Measurements from ENCODE around the gene DHRS7.

The DHRS7 gene

DNA sequence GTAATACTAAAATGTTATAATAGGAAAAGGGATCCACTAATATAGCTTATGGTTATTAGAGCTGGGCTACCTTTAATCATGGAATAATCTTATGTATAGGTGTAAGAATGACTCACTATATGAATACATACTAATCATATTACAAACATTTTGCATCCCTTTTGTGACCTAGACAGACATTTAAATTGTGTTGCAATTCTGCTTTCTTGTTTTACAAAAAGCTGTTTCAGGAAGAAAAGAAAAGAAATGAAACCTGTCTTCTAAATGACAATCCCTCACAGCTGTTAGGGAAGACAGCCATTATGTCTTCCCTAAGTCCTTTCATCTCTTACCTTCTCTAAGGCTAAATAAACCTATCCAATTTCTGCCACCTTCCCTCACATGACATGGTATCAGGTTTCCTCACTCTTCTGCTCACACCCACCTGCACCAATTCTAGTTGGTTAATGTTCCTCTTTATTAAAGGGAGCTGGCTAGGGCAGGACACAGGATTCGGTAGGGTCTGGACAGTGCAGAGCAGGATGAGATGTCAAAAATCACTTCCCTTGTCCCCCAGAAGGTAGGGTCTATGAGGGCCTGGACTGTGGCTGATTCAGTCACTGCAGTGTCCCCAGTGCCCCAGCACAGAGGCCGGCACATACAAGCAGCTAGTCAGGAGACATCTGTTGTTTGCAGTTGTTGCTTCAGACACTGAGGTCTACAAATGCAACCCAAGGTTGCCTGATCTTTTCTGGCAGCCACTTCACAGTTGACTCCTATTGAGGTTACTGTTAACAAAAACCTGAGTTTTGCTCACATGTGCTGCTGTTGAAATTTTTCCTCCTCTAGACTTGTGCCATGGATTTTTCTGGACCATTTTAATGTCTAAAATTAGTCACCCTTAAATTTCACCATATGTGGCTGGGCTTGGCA is 3.7 kb downstream of the DHRS7 start:
- H3K27me3 ChIP-seq: no peaks in the 10 kb centered on the region
- H3K36me3 ChIP-seq: no peaks in the 10 kb centered on the region
- no peak for TF ChIP-seq CTCF (IDR thresholded peaks at IDR 0.05; ENCODE audit: low read depth, low read length)
- no peaks in the 10 kb centered on the region for H3K9me3 ChIP-seq
- no peak overlapping the region for H3K4me3 ChIP-seq (ENCODE audit: low read depth, low read length)
- no peaks in the 10 kb centered on the region; the same call in 1 of the 2 replicates for H3K4me1 ChIP-seq
- no peak for DNase-seq

GRCh38 chr14:60160422-60160821 is 4.8 kb downstream of the DHRS7 start:
- H3K27me3 ChIP-seq: no peaks in the 10 kb centered on the region
- no peak for TF ChIP-seq CTCF (IDR thresholded peaks at IDR 0.05; ENCODE audit: low read depth, low read length)
- H3K9me3 ChIP-seq: no peaks in the 10 kb centered on the region
- no peak overlapping the region for H3K4me3 ChIP-seq (ENCODE audit: low read depth, low read length)
- no peaks in the 10 kb centered on the region for H3K4me1 ChIP-seq
- no peak for DNase-seq
- H3K36me3 ChIP-seq: no peaks in the 10 kb centered on the region

DNA sequence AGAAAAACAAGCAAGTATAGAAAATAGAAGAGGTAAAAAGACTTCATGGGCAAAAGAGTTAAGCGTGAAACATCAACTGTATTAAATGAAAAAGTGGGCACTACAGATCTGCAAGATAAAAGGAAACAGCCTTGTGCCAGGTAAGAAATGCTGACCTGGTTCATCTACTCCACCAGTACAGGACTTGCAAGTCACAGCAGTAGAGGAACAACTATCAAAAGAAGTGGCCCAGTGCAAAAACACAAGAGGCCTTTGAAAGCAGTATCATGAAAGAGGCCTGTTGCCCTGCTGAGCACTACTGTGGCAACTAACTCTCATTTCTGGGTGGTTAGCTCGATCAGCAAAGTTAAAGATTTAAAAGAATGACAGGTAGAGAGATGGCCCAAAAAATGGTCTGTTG is 10.5 kb downstream of the DHRS7 start:
- Histone ChIP-seq H3K27me3 (no peaks in the 10 kb centered on the region), H3K9me3 (no peaks in the 10 kb centered on the region), H3K4me3 (ENCODE audit: low read depth, low read length) (no peak overlapping the region), H3K4me1 (peaks cover 10% of the 10 kb centered on the region), H3K36me3 (peaks cover 10% of the 10 kb centered on the region)
- DNase-seq: no peak
- TF ChIP-seq CTCF (IDR thresholded peaks at IDR 0.05; ENCODE audit: low read depth, low read length): no peak

DNA sequence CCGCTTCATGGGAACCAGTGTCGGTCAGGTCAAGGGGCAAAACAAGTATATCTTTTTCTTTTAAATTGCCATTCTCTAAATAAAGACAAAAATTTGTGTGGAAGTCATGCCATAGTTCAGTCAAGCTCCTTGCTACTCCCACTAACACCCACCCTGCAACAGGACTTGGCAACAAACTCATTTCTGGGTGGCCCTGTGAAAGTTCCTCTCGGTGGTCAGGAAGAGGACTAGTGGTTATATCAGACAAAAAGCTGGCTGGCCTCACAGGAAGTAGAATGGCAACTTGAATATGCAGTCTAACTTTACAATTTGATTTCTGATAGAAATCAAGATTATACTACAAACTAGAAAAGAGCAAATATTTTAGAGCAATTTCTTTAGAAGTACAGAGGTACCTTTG is 11.2 kb downstream of the DHRS7 start:
- no peak for TF ChIP-seq CTCF (IDR thresholded peaks at IDR 0.05; ENCODE audit: low read depth, low read length)
- Histone ChIP-seq H3K36me3 (peaks cover 16% of the 10 kb centered on the region), H3K27me3 (no peaks in the 10 kb centered on the region), H3K4me1 (peaks cover 10% of the 10 kb centered on the region), H3K4me3 (ENCODE audit: low read depth, low read length) (no peak overlapping the region), H3K9me3 (no peaks in the 10 kb centered on the region)
- DNase-seq: no peak

GRCh38 chr14:60151715-60152114 is 13.5 kb downstream of the DHRS7 start:
- TF ChIP-seq CTCF (IDR thresholded peaks at IDR 0.05; ENCODE audit: low read depth, low read length): no peak
- Histone ChIP-seq H3K27me3 (no peaks in the 10 kb centered on the region), H3K9me3 (no peaks in the 10 kb centered on the region), H3K4me1 (peaks cover 10% of the 10 kb centered on the region), H3K4me3 (ENCODE audit: low read depth, low read length) (no peak overlapping the region), H3K36me3 (peaks cover 20% of the 10 kb centered on the region)
- DNase-seq: peak; percentile 80

GRCh38 chr14:60134702-60135101 is 30.5 kb downstream of the DHRS7 start:
- Histone ChIP-seq H3K4me1 (no peaks in the 10 kb centered on the region), H3K4me3 (ENCODE audit: low read depth, low read length) (no peak overlapping the region), H3K9me3 (no peaks in the 10 kb centered on the region), H3K36me3 (peaks cover 23% of the 10 kb centered on the region), H3K27me3 (no peaks in the 10 kb centered on the region)
- no peak for TF ChIP-seq CTCF (IDR thresholded peaks at IDR 0.05; ENCODE audit: low read depth, low read length)
- DNase-seq: no peak

All from BE2C (cell line).